Activated T-cell treated with anti-CD3 and anti-CD28 coated beads for 1 hour (primary cell): ENCODE measurements around the gene DNASE1L2.

Experiments used
- DNase-seq: peaks from one replicate; pipeline ENCODE4 v3.0.0-alpha.2; 2020; ENCODE audit warnings: low read depth

Gene DNASE1L2, protein sequence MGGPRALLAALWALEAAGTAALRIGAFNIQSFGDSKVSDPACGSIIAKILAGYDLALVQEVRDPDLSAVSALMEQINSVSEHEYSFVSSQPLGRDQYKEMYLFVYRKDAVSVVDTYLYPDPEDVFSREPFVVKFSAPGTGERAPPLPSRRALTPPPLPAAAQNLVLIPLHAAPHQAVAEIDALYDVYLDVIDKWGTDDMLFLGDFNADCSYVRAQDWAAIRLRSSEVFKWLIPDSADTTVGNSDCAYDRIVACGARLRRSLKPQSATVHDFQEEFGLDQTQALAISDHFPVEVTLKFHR

DNA sequence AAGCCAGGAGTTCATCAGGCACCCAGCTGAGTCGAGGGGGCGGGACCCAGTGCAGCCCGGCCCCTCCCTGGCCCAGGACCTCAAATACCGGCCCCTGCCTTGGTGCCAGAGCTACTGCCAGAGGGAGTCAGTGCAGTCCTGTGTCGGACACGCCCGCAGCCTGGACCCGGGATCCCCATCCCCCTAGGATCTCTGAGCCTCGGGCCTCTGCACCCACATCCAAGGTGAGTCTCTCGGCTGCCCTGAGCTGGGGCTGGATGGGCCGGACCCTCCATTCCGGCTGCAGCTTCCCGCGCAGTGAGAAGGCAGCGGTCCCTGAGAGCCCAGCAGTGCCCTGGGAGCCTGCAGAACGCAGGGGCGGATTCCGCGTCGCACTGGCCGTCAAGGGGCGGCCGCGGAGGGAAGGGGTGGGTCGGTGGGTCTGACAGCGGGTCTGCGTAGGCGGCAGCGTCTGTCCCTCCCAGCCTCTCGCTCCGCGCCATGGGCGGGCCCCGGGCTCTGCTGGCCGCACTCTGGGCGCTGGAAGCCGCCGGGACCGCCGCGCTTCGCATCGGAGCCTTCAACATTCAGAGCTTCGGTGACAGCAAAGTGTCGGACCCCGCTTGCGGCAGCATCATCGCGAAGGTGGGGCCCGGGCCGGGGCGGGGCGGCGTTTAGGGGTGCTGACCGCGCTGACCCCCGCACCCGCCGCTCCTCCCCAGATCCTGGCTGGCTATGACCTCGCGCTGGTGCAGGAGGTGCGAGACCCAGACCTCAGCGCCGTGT, at the start of gene DNASE1L2:
Gene DNASE1L2, plus strand, starts transcription at position 108 of the 765 bp plus-strand sequence. Its CDS starts 373 bp downstream, at position 481.
- DNase-seq = no peak

GRCh38 chr16:2186505-2186904, 49.7 kb upstream of the DNASE1L2 start:
- DNase-seq = no peak

DNA sequence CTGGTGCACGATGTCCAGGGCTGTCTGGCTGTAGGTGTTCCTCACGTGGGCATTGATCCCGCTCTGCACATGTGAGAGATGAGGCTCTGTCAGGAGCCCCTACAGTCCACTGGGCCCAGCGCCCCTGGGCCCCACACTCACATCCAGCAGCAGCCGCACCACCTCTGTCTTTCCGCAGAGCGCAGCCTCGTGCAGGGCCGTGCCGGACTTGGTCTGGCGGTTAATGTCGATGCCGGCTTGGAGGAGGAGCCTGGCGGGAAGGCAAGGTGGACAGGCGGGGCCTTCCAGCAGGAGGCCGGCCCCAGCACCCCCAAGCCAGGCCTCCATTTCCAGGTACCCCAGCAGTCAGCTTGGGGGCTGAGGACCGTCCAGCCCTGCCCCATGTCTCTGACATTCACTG, 49.0 kb upstream of the DNASE1L2 start:
- no peak for DNase-seq

DNA sequence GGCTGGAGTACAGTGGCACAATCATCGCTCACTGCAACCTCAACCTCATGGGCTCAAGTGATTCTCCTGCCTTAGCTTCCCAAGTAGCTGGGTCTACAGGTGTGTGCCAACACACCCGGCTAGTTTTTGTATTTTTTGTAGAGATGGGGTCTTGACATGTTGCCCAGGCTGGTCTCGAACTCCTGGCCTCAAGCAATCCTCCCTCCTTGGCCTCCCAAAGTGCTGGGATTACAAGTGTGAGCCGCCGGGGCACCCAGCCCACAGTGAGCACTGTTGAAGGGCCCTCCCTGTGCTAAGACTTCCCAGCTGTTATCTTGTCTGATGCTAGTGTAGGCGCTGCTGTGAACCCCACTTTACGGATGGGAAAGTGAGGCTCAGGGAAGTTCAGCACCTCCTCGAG, 47.8 kb upstream of the DNASE1L2 start:
- no peak for DNase-seq

DNA sequence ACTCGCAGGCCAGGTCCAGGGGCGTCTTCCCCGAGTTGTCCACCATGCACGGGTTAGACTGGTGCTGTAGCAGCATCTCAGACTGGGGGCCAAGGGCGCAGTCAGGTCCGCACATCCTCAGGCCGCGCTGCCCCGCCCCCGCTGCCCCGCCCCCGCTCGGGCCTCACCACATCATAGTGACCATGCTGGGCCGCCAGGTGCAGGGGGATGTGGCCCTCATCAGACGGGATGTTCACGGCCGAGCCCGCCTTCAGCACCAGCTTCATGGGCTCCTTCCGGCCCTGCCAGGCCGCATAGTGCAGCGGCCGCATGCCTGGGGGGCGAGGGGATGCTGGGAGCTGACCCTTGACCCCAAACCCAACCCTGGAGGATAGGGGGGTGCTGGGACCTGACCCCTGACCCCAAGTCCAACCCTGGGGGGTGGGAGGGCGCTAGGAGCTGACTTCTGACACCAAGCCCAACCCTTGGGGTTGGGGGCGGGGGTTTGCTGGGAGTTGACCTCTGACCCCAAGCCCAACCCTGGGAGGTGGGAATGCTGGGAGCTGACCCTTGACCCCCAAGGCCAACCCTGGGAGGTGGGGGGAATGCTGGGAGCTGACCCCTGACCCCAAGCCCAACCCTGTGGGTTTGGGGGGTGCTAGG, 46.9 kb upstream of the DNASE1L2 start:
- DNase-seq = no peak

- DNase-seq = no peak
These were observed 46.1 kb upstream of the DNASE1L2 start for GRCh38 chr16:2190002-2190658.

- no peak for DNase-seq
These were observed 45.4 kb upstream of the DNASE1L2 start for GRCh38 chr16:2190659-2191445.

GRCh38 chr16:2191446-2191706, 44.9 kb upstream of the DNASE1L2 start:
- no peak for DNase-seq

DNA sequence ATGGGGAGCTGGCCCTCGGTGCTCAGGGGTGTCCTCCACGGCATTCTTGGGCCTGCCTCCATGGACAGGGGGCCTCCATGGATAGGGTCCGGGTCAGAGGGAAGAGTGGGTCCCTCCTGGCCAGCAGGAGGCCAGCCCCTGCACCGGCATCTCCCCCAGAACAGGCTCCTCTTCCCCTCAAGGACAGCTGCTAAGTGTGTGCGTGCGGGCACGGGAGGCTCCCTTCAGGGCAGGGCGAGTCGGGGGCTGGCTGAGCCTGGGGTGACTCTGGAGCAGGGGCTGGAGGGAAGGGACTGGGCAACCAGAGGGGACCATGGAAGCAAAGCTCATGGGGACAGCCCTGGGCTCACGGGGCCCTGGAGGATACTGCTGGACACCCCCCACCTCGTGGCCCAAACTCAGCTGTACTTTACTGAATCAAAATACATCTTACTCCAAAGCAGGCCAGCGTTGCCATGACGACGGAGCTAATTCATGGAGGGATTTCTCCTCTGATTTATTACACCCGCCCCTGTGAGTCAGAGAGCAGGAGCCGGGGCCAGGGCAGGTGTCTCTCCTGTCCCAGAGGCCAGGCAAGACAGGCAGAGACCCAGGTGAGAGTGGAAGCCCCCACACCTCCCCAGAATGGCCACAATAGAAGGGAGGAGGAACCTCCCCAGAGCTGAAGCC, 41.9 kb upstream of the DNASE1L2 start:
- no peak for DNase-seq

GRCh38 chr16:2194852-2195321, 41.4 kb upstream of the DNASE1L2 start:
- DNase-seq = peak; percentile 31

GRCh38 chr16:2195322-2196161, 40.7 kb upstream of the DNASE1L2 start:
- no peak for DNase-seq

- no peak for DNase-seq
These were observed 39.9 kb upstream of the DNASE1L2 start, which contains the start of gene CASKIN1 for GRCh38 chr16:2196162-2196980. Gene CASKIN1, minus strand, starts transcription at chr16:2196605. Its CDS starts 173 bp downstream, at chr16:2196432.

DNA sequence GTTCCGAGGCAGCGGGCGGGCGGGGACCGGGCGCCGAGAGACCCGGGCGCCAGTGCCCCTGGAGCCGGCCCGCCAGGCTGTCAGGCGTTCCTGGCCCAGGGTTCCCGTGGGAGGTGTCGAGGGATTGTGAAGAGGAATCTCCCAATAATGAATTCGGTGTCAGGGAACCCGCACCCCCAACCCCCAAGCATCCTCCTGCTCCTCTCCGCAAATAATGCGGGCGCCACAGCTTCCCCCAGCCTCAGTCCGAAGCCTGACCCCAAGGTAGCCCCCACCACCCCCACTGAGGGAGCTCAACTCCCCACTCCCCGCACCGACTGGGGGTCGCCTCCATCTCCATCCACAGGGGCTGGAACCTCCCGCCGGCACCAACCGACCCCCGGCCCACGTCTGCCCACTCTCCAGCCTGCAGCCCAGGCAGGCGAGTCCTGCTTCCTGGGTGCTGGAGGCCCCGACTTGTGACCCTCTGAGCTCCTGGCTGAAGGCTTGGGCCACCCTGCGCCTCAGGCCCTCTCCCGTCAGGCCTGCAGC, 39.2 kb upstream of the DNASE1L2 start:
- no peak for DNase-seq

- DNase-seq = no peak
These were observed 38.5 kb upstream of the DNASE1L2 start for GRCh38 chr16:2197765-2198164.

- no peak for DNase-seq
These were observed 38.0 kb upstream of the DNASE1L2 start for GRCh38 chr16:2198283-2198682.

GRCh38 chr16:2199095-2199494, 37.1 kb upstream of the DNASE1L2 start:
- DNase-seq = no peak

GRCh38 chr16:2199621-2200139, 36.6 kb upstream of the DNASE1L2 start:
- DNase-seq = no peak

- DNase-seq = no peak
These were observed 35.9 kb upstream of the DNASE1L2 start for GRCh38 chr16:2200313-2200712.
